GM12878 (cell line): Measurements from ENCODE around the gene AFAP1L2. TPM values are rescaled to one million over a fixed set of nuclear protein-coding genes. Genes with fewer than 3 reads are reported as not detected.

ENCODE experiments used
- ATAC-seq: fragments of 200-7000 bp; cut with Tn5 transposase; 3 replicates; pipeline ENCODE4 v1.9.1; 2020; ENCODE audit warnings: mild to moderate bottlenecking, moderate library complexity
- BruUV-seq: library from RNA; stranded (reverse); fragments of 400-500 nt; replicated peaks from 2 replicates; lab custom pipeline; 2021; lab: Mats Ljungman, UMichigan
- CTCF ChIA-PET: fragments of 300-600 bp; sonication (Branson Sonifier 250); formaldehyde crosslinking; extraction: SDS; loops from one replicate; lab custom pipeline; 2021; ENCODE audit warnings: inconsistent platforms; lab: Yijun Ruan, JAX
- POLR2A ChIA-PET: fragments of 350-600 bp; formaldehyde crosslinking; extraction: SDS; loops from one replicate; lab custom pipeline; 2021; ENCODE audit warnings: inconsistent platforms; lab: Charles Lee
- RAD21 ChIA-PET: fragments of 300-600 bp; sonication (Branson Sonifier 250); formaldehyde crosslinking; loops from one replicate; lab custom pipeline; 2023; ENCODE audit warnings: antibody characterized with exemption; ENCODE audit not compliant: unreplicated experiment; lab: Charles Lee
- SMC1A ChIA-PET: fragments of 300-600 bp; sonication (Branson Sonifier 250); formaldehyde crosslinking; loops from one replicate; lab custom pipeline; 2023; ENCODE audit not compliant: unreplicated experiment, uncharacterized antibody; lab: Charles Lee
- DNase-seq: peaks from one replicate; pipeline ENCODE4 v3.0.0-alpha.2; 2011; ENCODE audit warnings: low read depth, low spot score
- FAIRE-seq: peaks from 3 replicates; lab custom pipeline; 2011; peaks lifted over from hg19 to GRCh38; lab: Jason Lieb, UNC
- H2AFZ ChIP-seq: 2 replicates; pipeline ENCODE4 v1.6.0; 2011; ENCODE audit warnings: low read depth, low read length, control low read depth; ENCODE audit not compliant: control insufficient read depth
- H3K27ac ChIP-seq: 2 replicates; pipeline ENCODE4 v1.5.1; 2011; ENCODE audit warnings: control low read depth; ENCODE audit not compliant: control insufficient read depth, insufficient read depth
- H3K27me3 ChIP-seq, 2 experiments: replicated peaks in 1 of 2; 2 replicates each; pipeline versions ENCODE4 v1.6.0 to v1.6.1; 2011; ENCODE audit warnings: low read length in 1 of 2; ENCODE audit not compliant: control insufficient read depth in 2 of 2, insufficient read depth in 2 of 2
- H3K36me3 ChIP-seq, 2 experiments: 2 replicates each; pipeline ENCODE4 v1.5.1; 2011; ENCODE audit warnings: low read length in 1 of 2; ENCODE audit not compliant: control insufficient read depth in 2 of 2, insufficient read depth in 2 of 2
- H3K4me1 ChIP-seq: 2 replicates; pipeline ENCODE4 v1.6.1; 2011; ENCODE audit warnings: mild to moderate bottlenecking, low read length, moderate library complexity, mixed read lengths; ENCODE audit not compliant: control insufficient read depth, insufficient read depth
- H3K4me2 ChIP-seq: 2 replicates; pipeline ENCODE4 v1.6.0; 2011; ENCODE audit warnings: control low read depth; ENCODE audit not compliant: control insufficient read depth, insufficient read depth
- H3K4me3 ChIP-seq: fragments of 200-600 bp; sonication (generic); 2 replicates; pipeline ENCODE4 v1.5.1; 2016
- H3K79me2 ChIP-seq: 2 replicates; pipeline ENCODE4 v1.6.0; 2011; ENCODE audit warnings: low read length; ENCODE audit not compliant: control insufficient read depth, insufficient read depth
- H3K9ac ChIP-seq: 2 replicates; pipeline ENCODE4 v1.8.0; 2011; ENCODE audit warnings: low read length, control low read depth, mixed read lengths; ENCODE audit not compliant: control insufficient read depth, insufficient read depth
- H3K9me3 ChIP-seq: replicated peaks from 3 replicates; pipeline ENCODE4 v1.5.1; 2011; ENCODE audit warnings: mild to moderate bottlenecking, low read length; ENCODE audit not compliant: control insufficient read depth, insufficient read depth
- H4K20me1 ChIP-seq: 2 replicates; pipeline ENCODE4 v1.6.0; 2011; ENCODE audit not compliant: control insufficient read depth, insufficient read depth
- BRCA1 ChIP-seq: IDR thresholded peaks from 2 replicates; pipeline ENCODE4 v1.6.1; 2011; ENCODE audit warnings: low read depth, low read length, improper control_type of control experiment
- CREB1 ChIP-seq: IDR thresholded peaks from 2 replicates; pipeline ENCODE4 v1.6.1; 2012; ENCODE audit warnings: low read depth, mild to moderate bottlenecking, inconsistent platforms
- HDAC2 ChIP-seq: fragments of 200-600 bp; sonication (generic); IDR thresholded peaks from 2 replicates; pipeline ENCODE4 v1.6.1; 2017
- IKZF1 ChIP-seq: fragments of 450-650 bp; conservative IDR thresholded peaks from 2 replicates; pipeline ENCODE4 v1.6.1; 2017; ENCODE audit warnings: antibody characterized with exemption, mild to moderate bottlenecking
- NR2C2 ChIP-seq: IDR thresholded peaks from 2 replicates; pipeline ENCODE4 v1.6.1; 2011; ENCODE audit warnings: borderline replicate concordance, low read depth; ENCODE audit not compliant: control insufficient read depth, insufficient read length
- POU2F2 ChIP-seq: IDR thresholded peaks from 3 replicates; pipeline ENCODE4 v1.6.1; 2011; ENCODE audit warnings: low read depth, mild to moderate bottlenecking, low read length, borderline replicate concordance
- YBX1 ChIP-seq: fragments of 450-650 bp; IDR thresholded peaks from 2 replicates; pipeline ENCODE4 v1.6.1; 2016; ENCODE audit warnings: antibody characterized with exemption
- WGBS: methylation state at CpG from one replicate; pipeline ENCODE4 v1.1.6; 2016; ENCODE audit warnings: low lambda C conversion rate; ENCODE audit not compliant: insufficient replicate concordance, insufficient coverage; ENCODE audit errors: missing lambda C conversion rate; 5-methylcytosine and 5-hydroxymethylcytosine counted together
- in situ Hi-C: fragments of 300-500 bp; cut with MboI; formaldehyde crosslinking; loops from 9 replicates; pipeline ENCODE4 v1.14.3; 2018; ENCODE audit warnings: mixed read lengths
- intact Hi-C: fragments of 100-400 bp; cut with micrococcal nuclease; formaldehyde crosslinking; loops from one replicate; pipeline ENCODE4 v1.14.2; 2022; ENCODE audit not compliant: unreplicated experiment
- polyA plus RNA-seq, 11 experiments: library from polyadenylated mRNA; depleted of rRNA in 4 of 11; unstranded in 6 of 11; stranded (reverse) in 5 of 11; fragments of >200 nt; fragmentation: Nextera tagmentation in 4 of 11; fragmentation: Illumina TruSeq in 1 of 11; extraction: Ambion mirVana in 4 of 11; extraction: Trizol in 1 of 11; gene quantifications; 1 replicate in 1 of 11; 2 replicates in 10 of 11; pipeline versions ENCODE4 v1.2.1 to v1.2.3, GENCODE V29; 2011 to 2016; ENCODE audit warnings: inconsistent platforms in 2 of 11, missing spikeins in 2 of 11, low read depth in 1 of 11
- total RNA-seq, 4 experiments: library from RNA; depleted of rRNA in 3 of 4; stranded (reverse); fragments of >200 nt in 3 of 4; fragmentation: Illumina TruSeq in 1 of 4; extraction: Trizol in 1 of 4; gene quantifications; 2 replicates each; pipeline versions ENCODE4 v1.2.1 to v1.2.3, GENCODE V29; 2013 to 2021
- TF ChIP-seq, protein P1 (sequence below): fragments of 450-650 bp; IDR thresholded peaks from 2 replicates; pipeline ENCODE4 v1.6.1; 2017; ENCODE audit warnings: mild to moderate bottlenecking, moderate library complexity
- TF ChIP-seq, protein P2 (sequence below), 3 experiments: IDR thresholded peaks in 2 of 3; conservative IDR thresholded peaks in 1 of 3; 2 replicates each; pipeline ENCODE4 v1.5.1; 2011; ENCODE audit warnings: low read depth in 3 of 3, low read length in 3 of 3, mild to moderate bottlenecking in 3 of 3, control low read depth in 2 of 3, moderate library complexity in 2 of 3, inconsistent platforms in 1 of 3, mixed read lengths in 1 of 3; ENCODE audit not compliant: control insufficient read depth in 2 of 3, insufficient read depth in 1 of 3; ENCODE audit errors: extremely low read depth in 1 of 3
- TF ChIP-seq, protein P3 (sequence below): fragments of 450-650 bp; IDR thresholded peaks from 2 replicates; pipeline ENCODE4 v1.6.1; 2017; ENCODE audit warnings: mild to moderate bottlenecking, low read depth, inconsistent platforms; ENCODE audit not compliant: poor library complexity, severe bottlenecking
- TF ChIP-seq, protein P4 (sequence below): fragments of 450-650 bp; IDR thresholded peaks from 2 replicates; pipeline ENCODE4 v1.6.1; 2017; ENCODE audit warnings: low read depth, mild to moderate bottlenecking, moderate library complexity

AFAP1L2 gene
- total and polyA plus RNA-seq, 10 of the 15 experiments (the other 5 are each of a cell fraction or from before 2014, with no cell fraction given) = 0.03 to 4.0 (median 0.34) TPM

DNA sequence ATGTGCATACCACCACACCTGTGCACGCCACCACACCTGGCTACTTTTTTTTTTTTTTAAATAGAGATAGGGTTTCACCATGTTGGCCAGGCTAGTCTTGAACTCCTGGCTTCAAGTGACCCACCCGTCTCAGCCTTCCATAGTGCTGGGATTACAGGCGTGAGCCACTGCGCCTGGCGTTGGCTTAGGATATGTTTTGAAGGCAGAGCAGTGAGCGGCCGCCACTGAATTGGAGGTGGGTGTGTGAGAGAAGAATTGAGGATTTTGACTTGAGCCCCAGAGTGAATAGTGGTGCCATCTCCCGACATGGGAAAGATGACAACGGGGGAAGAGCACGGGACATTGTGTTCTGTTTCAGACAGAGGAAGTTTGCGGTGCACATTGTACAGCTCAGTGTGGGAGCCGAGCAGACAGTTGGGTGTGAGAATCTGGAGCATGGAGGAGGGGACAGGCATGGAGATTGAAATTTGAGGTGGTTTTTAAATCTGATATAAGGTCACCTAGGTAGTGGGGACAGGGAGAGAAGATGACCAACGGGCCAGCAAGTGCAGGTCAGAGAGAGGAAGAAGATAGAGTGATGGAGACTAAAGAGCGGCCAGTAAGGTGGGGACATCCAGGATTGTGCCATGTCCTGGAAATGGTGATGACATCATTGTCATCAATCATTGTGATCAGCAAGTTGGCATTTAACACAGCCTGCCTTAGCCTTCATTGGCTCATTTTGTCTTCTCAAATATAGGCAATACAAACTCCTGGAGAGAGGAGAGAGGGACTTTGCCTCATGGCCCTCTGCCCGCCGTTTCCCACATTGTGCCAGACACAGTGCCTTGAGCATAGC, 129.5 kb downstream of the AFAP1L2 start:
- SMC1A ChIA-PET = no interaction called here
- DNase-seq (no peak), ATAC-seq (no peak), FAIRE-seq (no peak)
- no peaks in the 10 kb centered on the region for H3K79me2 ChIP-seq
- peaks cover 0 to 7% of the 10 kb centered on the region in 2 experiments; a peak in 3 of 4 replicates for H3K27me3 ChIP-seq
- H3K4me2 ChIP-seq = no peak overlapping the region
- H4K20me1 ChIP-seq = no peaks in the 10 kb centered on the region
- in situ Hi-C loops = no loop called here
- intact Hi-C loops = no loop called here
- H3K9ac ChIP-seq = no peak overlapping the region
- H3K36me3 ChIP-seq = no peaks in the 10 kb centered on the region
- WGBS = 48% methylated on average over 16 of the region's 16 CpGs
- RAD21 ChIA-PET = no interaction called here
- no peak overlapping the region for H3K27ac ChIP-seq
- TF ChIP-seq BRCA1 (no peak), IKZF1 (no peak), NR2C2 (no peak), YBX1 (no peak), POU2F2 (no peak), CREB1 (no peak), HDAC2 (no peak)
- TF ChIP-seq, protein P1, sequence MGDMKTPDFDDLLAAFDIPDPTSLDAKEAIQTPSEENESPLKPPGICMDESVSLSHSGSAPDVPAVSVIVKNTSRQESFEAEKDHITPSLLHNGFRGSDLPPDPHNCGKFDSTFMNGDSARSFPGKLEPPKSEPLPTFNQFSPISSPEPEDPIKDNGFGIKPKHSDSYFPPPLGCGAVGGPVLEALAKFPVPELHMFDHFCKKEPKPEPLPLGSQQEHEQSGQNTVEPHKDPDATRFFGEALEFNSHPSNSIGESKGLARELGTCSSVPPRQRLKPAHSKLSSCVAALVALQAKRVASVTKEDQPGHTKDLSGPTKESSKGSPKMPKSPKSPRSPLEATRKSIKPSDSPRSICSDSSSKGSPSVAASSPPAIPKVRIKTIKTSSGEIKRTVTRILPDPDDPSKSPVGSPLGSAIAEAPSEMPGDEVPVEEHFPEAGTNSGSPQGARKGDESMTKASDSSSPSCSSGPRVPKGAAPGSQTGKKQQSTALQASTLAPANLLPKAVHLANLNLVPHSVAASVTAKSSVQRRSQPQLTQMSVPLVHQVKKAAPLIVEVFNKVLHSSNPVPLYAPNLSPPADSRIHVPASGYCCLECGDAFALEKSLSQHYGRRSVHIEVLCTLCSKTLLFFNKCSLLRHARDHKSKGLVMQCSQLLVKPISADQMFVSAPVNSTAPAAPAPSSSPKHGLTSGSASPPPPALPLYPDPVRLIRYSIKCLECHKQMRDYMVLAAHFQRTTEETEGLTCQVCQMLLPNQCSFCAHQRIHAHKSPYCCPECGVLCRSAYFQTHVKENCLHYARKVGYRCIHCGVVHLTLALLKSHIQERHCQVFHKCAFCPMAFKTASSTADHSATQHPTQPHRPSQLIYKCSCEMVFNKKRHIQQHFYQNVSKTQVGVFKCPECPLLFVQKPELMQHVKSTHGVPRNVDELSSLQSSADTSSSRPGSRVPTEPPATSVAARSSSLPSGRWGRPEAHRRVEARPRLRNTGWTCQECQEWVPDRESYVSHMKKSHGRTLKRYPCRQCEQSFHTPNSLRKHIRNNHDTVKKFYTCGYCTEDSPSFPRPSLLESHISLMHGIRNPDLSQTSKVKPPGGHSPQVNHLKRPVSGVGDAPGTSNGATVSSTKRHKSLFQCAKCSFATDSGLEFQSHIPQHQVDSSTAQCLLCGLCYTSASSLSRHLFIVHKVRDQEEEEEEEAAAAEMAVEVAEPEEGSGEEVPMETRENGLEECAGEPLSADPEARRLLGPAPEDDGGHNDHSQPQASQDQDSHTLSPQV = no peak
- TF ChIP-seq, protein P2, sequence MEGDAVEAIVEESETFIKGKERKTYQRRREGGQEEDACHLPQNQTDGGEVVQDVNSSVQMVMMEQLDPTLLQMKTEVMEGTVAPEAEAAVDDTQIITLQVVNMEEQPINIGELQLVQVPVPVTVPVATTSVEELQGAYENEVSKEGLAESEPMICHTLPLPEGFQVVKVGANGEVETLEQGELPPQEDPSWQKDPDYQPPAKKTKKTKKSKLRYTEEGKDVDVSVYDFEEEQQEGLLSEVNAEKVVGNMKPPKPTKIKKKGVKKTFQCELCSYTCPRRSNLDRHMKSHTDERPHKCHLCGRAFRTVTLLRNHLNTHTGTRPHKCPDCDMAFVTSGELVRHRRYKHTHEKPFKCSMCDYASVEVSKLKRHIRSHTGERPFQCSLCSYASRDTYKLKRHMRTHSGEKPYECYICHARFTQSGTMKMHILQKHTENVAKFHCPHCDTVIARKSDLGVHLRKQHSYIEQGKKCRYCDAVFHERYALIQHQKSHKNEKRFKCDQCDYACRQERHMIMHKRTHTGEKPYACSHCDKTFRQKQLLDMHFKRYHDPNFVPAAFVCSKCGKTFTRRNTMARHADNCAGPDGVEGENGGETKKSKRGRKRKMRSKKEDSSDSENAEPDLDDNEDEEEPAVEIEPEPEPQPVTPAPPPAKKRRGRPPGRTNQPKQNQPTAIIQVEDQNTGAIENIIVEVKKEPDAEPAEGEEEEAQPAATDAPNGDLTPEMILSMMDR (IDR thresholded peaks at IDR 0.05 in 2 of 3, conservative IDR thresholded peaks at IDR 0.05 in 1 of 3; ENCODE audit: control insufficient read depth in 2 of 3, extremely low read depth in 1 of 3, insufficient read depth in 1 of 3, low read depth in 3 of 3, low read length in 3 of 3) = no peak
- TF ChIP-seq, protein P3, sequence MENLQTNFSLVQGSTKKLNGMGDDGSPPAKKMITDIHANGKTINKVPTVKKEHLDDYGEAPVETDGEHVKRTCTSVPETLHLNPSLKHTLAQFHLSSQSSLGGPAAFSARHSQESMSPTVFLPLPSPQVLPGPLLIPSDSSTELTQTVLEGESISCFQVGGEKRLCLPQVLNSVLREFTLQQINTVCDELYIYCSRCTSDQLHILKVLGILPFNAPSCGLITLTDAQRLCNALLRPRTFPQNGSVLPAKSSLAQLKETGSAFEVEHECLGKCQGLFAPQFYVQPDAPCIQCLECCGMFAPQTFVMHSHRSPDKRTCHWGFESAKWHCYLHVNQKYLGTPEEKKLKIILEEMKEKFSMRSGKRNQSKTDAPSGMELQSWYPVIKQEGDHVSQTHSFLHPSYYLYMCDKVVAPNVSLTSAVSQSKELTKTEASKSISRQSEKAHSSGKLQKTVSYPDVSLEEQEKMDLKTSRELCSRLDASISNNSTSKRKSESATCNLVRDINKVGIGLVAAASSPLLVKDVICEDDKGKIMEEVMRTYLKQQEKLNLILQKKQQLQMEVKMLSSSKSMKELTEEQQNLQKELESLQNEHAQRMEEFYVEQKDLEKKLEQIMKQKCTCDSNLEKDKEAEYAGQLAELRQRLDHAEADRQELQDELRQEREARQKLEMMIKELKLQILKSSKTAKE = no peak
- TF ChIP-seq, protein P4, sequence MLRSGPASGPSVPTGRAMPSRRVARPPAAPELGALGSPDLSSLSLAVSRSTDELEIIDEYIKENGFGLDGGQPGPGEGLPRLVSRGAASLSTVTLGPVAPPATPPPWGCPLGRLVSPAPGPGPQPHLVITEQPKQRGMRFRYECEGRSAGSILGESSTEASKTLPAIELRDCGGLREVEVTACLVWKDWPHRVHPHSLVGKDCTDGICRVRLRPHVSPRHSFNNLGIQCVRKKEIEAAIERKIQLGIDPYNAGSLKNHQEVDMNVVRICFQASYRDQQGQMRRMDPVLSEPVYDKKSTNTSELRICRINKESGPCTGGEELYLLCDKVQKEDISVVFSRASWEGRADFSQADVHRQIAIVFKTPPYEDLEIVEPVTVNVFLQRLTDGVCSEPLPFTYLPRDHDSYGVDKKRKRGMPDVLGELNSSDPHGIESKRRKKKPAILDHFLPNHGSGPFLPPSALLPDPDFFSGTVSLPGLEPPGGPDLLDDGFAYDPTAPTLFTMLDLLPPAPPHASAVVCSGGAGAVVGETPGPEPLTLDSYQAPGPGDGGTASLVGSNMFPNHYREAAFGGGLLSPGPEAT = no peak
- H2AFZ ChIP-seq = no peak overlapping the region
- H3K4me1 ChIP-seq = no peaks in the 10 kb centered on the region
- CTCF ChIA-PET = no interaction called here
- H3K9me3 ChIP-seq = no peaks in the 10 kb centered on the region
- POLR2A ChIA-PET = no interaction called here
- no peak overlapping the region for H3K4me3 ChIP-seq
- BruUV-seq = no TSS peak
